Smooth muscle cell (in vitro differentiated cells): Measurements from ENCODE around the gene THOC2. TPM values are rescaled to one million over a fixed set of nuclear protein-coding genes. Genes with fewer than 3 reads are reported as not detected.
"Not testable (repeated sequence)": the region's sequence is repeated elsewhere in the genome, so short reads cannot be mapped to it uniquely, and the experiment has no call there.

Source experiments
- DNase-seq: peaks from one replicate; lab custom pipeline; 2025; ENCODE audit not compliant: unreplicated experiment; lab: John Stamatoyannopoulos, UW
- H2AFZ ChIP-seq: fragments of 200-600 bp; sonication (generic); 2 replicates; pipeline ENCODE4 v1.6.0; 2016; ENCODE audit warnings: antibody characterized with exemption, low read depth, mild to moderate bottlenecking
- H3F3A ChIP-seq: fragments of 200-600 bp; sonication (generic); 2 replicates; pipeline ENCODE4 v1.6.0; 2017; ENCODE audit warnings: antibody characterized with exemption, low read depth
- H3K27ac ChIP-seq: fragments of 200-600 bp; sonication (generic); 2 replicates; pipeline ENCODE4 v1.5.1; 2016; ENCODE audit warnings: low read depth, mild to moderate bottlenecking
- H3K27me3 ChIP-seq: fragments of 200-600 bp; sonication (generic); 2 replicates; pipeline ENCODE4 v1.6.1; 2016; ENCODE audit warnings: low read depth, mild to moderate bottlenecking
- H3K36me3 ChIP-seq: fragments of 200-600 bp; sonication (generic); 2 replicates; pipeline ENCODE4 v1.5.1; 2016; ENCODE audit warnings: low read depth
- H3K4me1 ChIP-seq: fragments of 200-600 bp; sonication (generic); 2 replicates; pipeline ENCODE4 v1.5.1; 2016; ENCODE audit warnings: low read depth
- H3K4me2 ChIP-seq: fragments of 200-600 bp; sonication (generic); 2 replicates; pipeline ENCODE4 v1.6.0; 2016; ENCODE audit warnings: mild to moderate bottlenecking
- H3K4me3 ChIP-seq: fragments of 200-600 bp; sonication (generic); 2 replicates; pipeline ENCODE4 v1.5.1; 2016; ENCODE audit warnings: mild to moderate bottlenecking
- H3K79me2 ChIP-seq: fragments of 200-600 bp; sonication (generic); 2 replicates; pipeline ENCODE4 v1.6.0; 2016; ENCODE audit warnings: low read depth, mild to moderate bottlenecking
- H3K9ac ChIP-seq: fragments of 200-600 bp; sonication (generic); 2 replicates; pipeline ENCODE4 v1.6.0; 2016; ENCODE audit warnings: low read depth
- H3K9me3 ChIP-seq: fragments of 200-600 bp; sonication (generic); replicated peaks from 2 replicates; pipeline ENCODE4 v1.5.1; 2016; ENCODE audit warnings: low read depth
- H4K20me1 ChIP-seq: fragments of 200-600 bp; sonication (generic); 2 replicates; pipeline ENCODE4 v1.6.0; 2016; ENCODE audit warnings: low read depth
- WGBS: methylation state at CpG from one replicate; pipeline ENCODE4 v1.1.7; 2016; ENCODE audit warnings: low lambda C conversion rate; 5-methylcytosine and 5-hydroxymethylcytosine counted together
- polyA plus RNA-seq: library from polyadenylated mRNA; unstranded; fragments of >200 nt; fragmentation: Nextera tagmentation; extraction: Ambion mirVana; gene quantifications from 2 replicates; pipeline ENCODE4 v1.2.1, GENCODE V29; 2016
- total RNA-seq: library from RNA; depleted of rRNA; stranded (reverse); fragments of >200 nt; gene quantifications from 2 replicates; pipeline ENCODE4 v1.2.3, GENCODE V29; 2014
- TF ChIP-seq, protein P1 (sequence below): fragments of 200-600 bp; sonication (generic); IDR thresholded peaks from 2 replicates; pipeline ENCODE4 v1.5.1; 2017; ENCODE audit warnings: borderline replicate concordance, mild to moderate bottlenecking, antibody characterized with exemption; ENCODE audit not compliant: insufficient read depth, poor library complexity, severe bottlenecking

Gene THOC2
- total and polyA plus RNA-seq, 2 experiments from 2014 or later: 56.8 to 115 TPM

GRCh38 chrX:123771449-123772064 is 38.7 kb upstream of the THOC2 start:
- Histone ChIP-seq H3K27me3 (no peaks in the 10 kb centered on the region), H3K4me1 (no peaks in the 10 kb centered on the region), H4K20me1 (no peaks in the 10 kb centered on the region), H3K79me2 (no peaks in the 10 kb centered on the region), H3F3A (no peaks in the 10 kb centered on the region), H3K4me3 (no peak overlapping the region), H3K9me3 (no peaks in the 10 kb centered on the region), H2AFZ (no peak overlapping the region), H3K9ac (no peak overlapping the region), H3K36me3 (no peaks in the 10 kb centered on the region), H3K27ac (no peak overlapping the region), H3K4me2 (no peak overlapping the region)
- TF ChIP-seq, protein P1, sequence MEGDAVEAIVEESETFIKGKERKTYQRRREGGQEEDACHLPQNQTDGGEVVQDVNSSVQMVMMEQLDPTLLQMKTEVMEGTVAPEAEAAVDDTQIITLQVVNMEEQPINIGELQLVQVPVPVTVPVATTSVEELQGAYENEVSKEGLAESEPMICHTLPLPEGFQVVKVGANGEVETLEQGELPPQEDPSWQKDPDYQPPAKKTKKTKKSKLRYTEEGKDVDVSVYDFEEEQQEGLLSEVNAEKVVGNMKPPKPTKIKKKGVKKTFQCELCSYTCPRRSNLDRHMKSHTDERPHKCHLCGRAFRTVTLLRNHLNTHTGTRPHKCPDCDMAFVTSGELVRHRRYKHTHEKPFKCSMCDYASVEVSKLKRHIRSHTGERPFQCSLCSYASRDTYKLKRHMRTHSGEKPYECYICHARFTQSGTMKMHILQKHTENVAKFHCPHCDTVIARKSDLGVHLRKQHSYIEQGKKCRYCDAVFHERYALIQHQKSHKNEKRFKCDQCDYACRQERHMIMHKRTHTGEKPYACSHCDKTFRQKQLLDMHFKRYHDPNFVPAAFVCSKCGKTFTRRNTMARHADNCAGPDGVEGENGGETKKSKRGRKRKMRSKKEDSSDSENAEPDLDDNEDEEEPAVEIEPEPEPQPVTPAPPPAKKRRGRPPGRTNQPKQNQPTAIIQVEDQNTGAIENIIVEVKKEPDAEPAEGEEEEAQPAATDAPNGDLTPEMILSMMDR: no peak
- DNase-seq: no peak
- 78% methylated on average over 4 of the region's 4 CpGs for WGBS

- 58% methylated on average over 17 of the region's 38 CpGs for WGBS
- Histone ChIP-seq H3K9ac (no peak overlapping the region), H3K4me1 (peaks cover 4% of the 10 kb centered on the region), H3K27ac (peak overlapping the region; percentile 34), H3K79me2 (no peaks in the 10 kb centered on the region), H3K4me2 (peak overlapping the region; percentile 81), H4K20me1 (no peaks in the 10 kb centered on the region), H3K36me3 (no peaks in the 10 kb centered on the region), H2AFZ (peak overlapping the region; percentile 22), H3K4me3 (peak overlapping the region; percentile 36), H3K9me3 (no peaks in the 10 kb centered on the region), H3F3A (no peaks in the 10 kb centered on the region), H3K27me3 (no peaks in the 10 kb centered on the region)
- TF ChIP-seq, protein P1: no peak
- peak; percentile 22 for DNase-seq
Measured at GRCh38 chrX:123764967-123765871, 32.4 kb upstream of the THOC2 start.

GRCh38 chrX:123759849-123760248 is 27.0 kb upstream of the THOC2 start:
- H3K79me2 ChIP-seq, H2AFZ ChIP-seq, H4K20me1 ChIP-seq, H3F3A ChIP-seq, H3K36me3 ChIP-seq, H3K9ac ChIP-seq, H3K4me1 ChIP-seq, H3K4me3 ChIP-seq, H3K4me2 ChIP-seq, H3K9me3 ChIP-seq, H3K27me3 ChIP-seq, DNase-seq, H3K27ac ChIP-seq: not testable (repeated sequence)
- 70% methylated on average over 3 of the region's 3 CpGs for WGBS

DNA sequence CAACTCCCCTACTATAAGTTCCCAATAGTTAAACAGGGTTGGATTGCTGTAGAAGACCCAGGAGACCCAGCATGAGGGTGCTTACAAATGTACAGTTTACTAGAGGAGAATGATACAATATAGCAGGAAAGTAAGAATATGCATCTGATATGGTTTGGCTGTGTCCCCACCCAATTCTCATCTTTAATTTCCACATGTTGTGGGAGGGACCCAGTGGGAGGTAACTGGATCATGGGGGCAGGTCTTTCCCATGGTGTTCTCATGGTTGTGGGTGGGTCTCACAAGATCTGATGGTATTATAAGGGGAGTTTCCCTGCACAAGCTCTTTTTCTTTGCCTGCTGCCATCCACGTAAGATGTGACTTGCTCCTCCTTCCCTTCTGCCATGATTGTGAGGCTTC is 24.9 kb upstream of the THOC2 start:
- DNase-seq: not testable (repeated sequence)

More for the DNA sequence above, 24.9 kb upstream of the THOC2 start:
- not testable (repeated sequence) for H3K27ac ChIP-seq, H3K79me2 ChIP-seq, H3K27me3 ChIP-seq, H3K9me3 ChIP-seq, H4K20me1 ChIP-seq, H3K36me3 ChIP-seq, H3F3A ChIP-seq, H3K4me2 ChIP-seq, H3K9ac ChIP-seq, H2AFZ ChIP-seq, H3K4me3 ChIP-seq, H3K4me1 ChIP-seq
- WGBS: 88% methylated on average over 1 of the region's 1 CpG
